GM21423 (cell line): ENCODE measurements around the gene TSC2.

Experiments
- ATAC-seq: cut with Tn5 transposase; IDR thresholded peaks from one replicate; pipeline ENCODE4 v1.9.1; 2021; ENCODE audit warnings: mild to moderate bottlenecking, moderate library complexity; ENCODE audit not compliant: unreplicated experiment

The TSC2 gene

GRCh38 chr16:2135770-2136490 is 88.1 kb downstream of the TSC2 start, which contains the start of gene PKD1:
Gene PKD1 (minus strand): TSS chr16:2135898. CDS start chr16:2135689, 209 bp downstream.
- ATAC-seq: peak; percentile 56
